ENCODE results near the gene SLC29A3. TPM values are rescaled to one million over a fixed set of nuclear protein-coding genes. Genes with fewer than 3 reads are reported as not detected.

SLC29A3 gene
- total RNA-seq, 1 experiment from 2014 or later: 9.2 TPM

DNA sequence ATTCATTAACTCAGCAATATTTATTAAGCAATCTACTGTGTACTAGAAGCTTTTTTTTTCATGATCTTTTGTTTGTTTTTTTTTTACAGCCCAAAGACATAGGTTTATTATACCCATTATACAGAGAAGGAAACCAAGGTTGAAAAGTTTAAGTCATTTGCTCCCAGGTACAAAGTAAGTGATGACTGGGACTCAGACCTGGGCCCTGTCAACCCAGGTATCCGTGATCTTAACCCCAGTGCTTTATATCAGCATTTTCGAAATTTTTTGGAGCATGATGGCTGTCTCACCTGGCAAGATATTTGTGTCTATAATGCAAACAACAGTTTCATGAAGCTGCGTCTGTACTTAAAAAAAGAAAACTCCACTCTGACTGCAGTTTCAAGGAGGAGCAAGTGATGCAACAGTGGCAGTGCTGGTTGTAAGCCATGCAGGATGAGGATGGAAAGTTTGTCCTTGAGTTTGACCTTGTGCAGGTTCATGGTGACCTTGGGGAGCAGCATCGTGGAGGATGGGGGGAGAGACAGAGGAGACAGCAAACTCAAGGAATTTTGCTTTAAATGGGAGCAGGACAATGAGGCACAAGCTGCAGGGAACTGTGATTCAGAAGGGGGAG, 11.8 kb downstream of the SLC29A3 start:
- H3K4me3 Mint-ChIP-seq: no peak overlapping the region
- H4K5ac ChIP-seq (ENCODE audit: insufficient read length, low read depth, low read length): no peak overlapping the region
- no peak overlapping the region for H2BK20ac ChIP-seq (ENCODE audit: low read depth, low read length, poor library complexity, severe bottlenecking)
- no peak overlapping the region for H4K91ac ChIP-seq (ENCODE audit: insufficient read length, low read depth, low read length)
- no peak overlapping the region for H3K27ac ChIP-seq (ENCODE audit: insufficient read length, low read depth, low read length)
- H3T11ph ChIP-seq (ENCODE audit: low read length): no peak overlapping the region
- TF ChIP-seq, protein P1, sequence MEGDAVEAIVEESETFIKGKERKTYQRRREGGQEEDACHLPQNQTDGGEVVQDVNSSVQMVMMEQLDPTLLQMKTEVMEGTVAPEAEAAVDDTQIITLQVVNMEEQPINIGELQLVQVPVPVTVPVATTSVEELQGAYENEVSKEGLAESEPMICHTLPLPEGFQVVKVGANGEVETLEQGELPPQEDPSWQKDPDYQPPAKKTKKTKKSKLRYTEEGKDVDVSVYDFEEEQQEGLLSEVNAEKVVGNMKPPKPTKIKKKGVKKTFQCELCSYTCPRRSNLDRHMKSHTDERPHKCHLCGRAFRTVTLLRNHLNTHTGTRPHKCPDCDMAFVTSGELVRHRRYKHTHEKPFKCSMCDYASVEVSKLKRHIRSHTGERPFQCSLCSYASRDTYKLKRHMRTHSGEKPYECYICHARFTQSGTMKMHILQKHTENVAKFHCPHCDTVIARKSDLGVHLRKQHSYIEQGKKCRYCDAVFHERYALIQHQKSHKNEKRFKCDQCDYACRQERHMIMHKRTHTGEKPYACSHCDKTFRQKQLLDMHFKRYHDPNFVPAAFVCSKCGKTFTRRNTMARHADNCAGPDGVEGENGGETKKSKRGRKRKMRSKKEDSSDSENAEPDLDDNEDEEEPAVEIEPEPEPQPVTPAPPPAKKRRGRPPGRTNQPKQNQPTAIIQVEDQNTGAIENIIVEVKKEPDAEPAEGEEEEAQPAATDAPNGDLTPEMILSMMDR (conservative IDR thresholded peaks at IDR 0.05): no peak
- peak overlapping the region in 1 of 3 experiments; percentile 4; a peak in 3 of 7 replicates for H3K27ac Mint-ChIP-seq
- no peak overlapping the region for H3K23ac ChIP-seq (ENCODE audit: insufficient read length, low read depth, low read length)
- H3K36me3 Mint-ChIP-seq (ENCODE audit: insufficient read depth in 1 of 3, low read depth in 3 of 3): peaks cover 4 to 14% (median 5%) of the 10 kb centered on the region in 3 experiments; a peak in 4 of 7 replicates
- WGBS (ENCODE audit: extremely low coverage, insufficient read length, low lambda C conversion rate): no CpG with 5 or more reads among the region's 4 CpGs
- no peak overlapping the region for H2AFZ ChIP-seq (ENCODE audit: low read length)
- no peak overlapping the region for H2BK15ac ChIP-seq (ENCODE audit: low read depth, low read length)
- no peak overlapping the region for H3K14ac ChIP-seq (ENCODE audit: insufficient read depth, low read length)
- H3K4me1 Mint-ChIP-seq: peaks cover 5 to 11% of the 10 kb centered on the region in 2 experiments
- DNase-seq: no peak
- no peak overlapping the region for H3K4ac ChIP-seq (ENCODE audit: low read depth, low read length)
- H3K27me3 Mint-ChIP-seq (ENCODE audit: low read depth): no peaks in the 10 kb centered on the region
- no peaks in the 10 kb centered on the region for H4K20me1 ChIP-seq (ENCODE audit: control insufficient read depth, insufficient read depth, insufficient read length)
- no peak overlapping the region for H2BK5ac ChIP-seq (ENCODE audit: insufficient read length, low read length)
- no peaks in the 10 kb centered on the region; the same call in 1 of the 2 replicates for H3K4me1 ChIP-seq (ENCODE audit: insufficient read depth, low read length)
- H3K18ac ChIP-seq (ENCODE audit: insufficient read length, low read depth, low read length): no peak overlapping the region
- H2BK12ac ChIP-seq (ENCODE audit: insufficient read length, low read depth, low read length): no peak overlapping the region
- no peaks in the 10 kb centered on the region for H3K79me1 ChIP-seq (ENCODE audit: insufficient read depth, low read depth, low read length, poor library complexity, severe bottlenecking)
- no peaks in the 10 kb centered on the region for H3K9me3 Mint-ChIP-seq
- H3K4me2 ChIP-seq (ENCODE audit: insufficient read depth, insufficient read length, low read length): no peak overlapping the region
- H3K79me2 ChIP-seq (ENCODE audit: insufficient read depth, low read length): no peaks in the 10 kb centered on the region
- H2AK5ac ChIP-seq (ENCODE audit: insufficient read length, low read length): no peak overlapping the region
- no peak overlapping the region for H3K56ac ChIP-seq (ENCODE audit: insufficient read length, low read depth, low read length)
- H4K8ac ChIP-seq (replicated peaks; ENCODE audit: insufficient read length, low read depth, low read length): no peak overlapping the region
- H3K9ac ChIP-seq (ENCODE audit: extremely low read depth, insufficient read length, low read length): no peak overlapping the region
- no peaks in the 10 kb centered on the region for H3K9me3 ChIP-seq (ENCODE audit: control insufficient read depth, low read depth, low read length)
- H3K27me3 ChIP-seq (ENCODE audit: insufficient read depth, low read length): no peaks in the 10 kb centered on the region
- no peaks in the 10 kb centered on the region for H3K23me2 ChIP-seq (ENCODE audit: insufficient read length, low read depth, low read length, poor library complexity, severe bottlenecking)
- H2BK120ac ChIP-seq (ENCODE audit: low read depth, low read length, poor library complexity, severe bottlenecking): no peak overlapping the region

Measured in H9 (cell line).